ENCODE data around the gene PLN. TPM values are rescaled to one million over a fixed set of nuclear protein-coding genes. Genes with fewer than 3 reads are reported as not detected.

Gene PLN
- total and polyA plus RNA-seq, 2 experiments from 2014 or later, result 0.40 to 0.80 TPM

- 97% methylated on average over 12 of the region's 12 CpGs for WGBS (ENCODE audit: low lambda C conversion rate, missing lambda C conversion rate)
- Histone ChIP-seq H2AFZ (no peak overlapping the region), H3K79me2 (peaks cover 47% of the 10 kb centered on the region), H3K36me3 (replicated peaks; ENCODE audit: insufficient read depth, low read depth) (no peaks in the 10 kb centered on the region), H3K4me2 (peak overlapping the region; percentile 72), H3K4me1 (ENCODE audit: insufficient read depth) (peaks cover 17% of the 10 kb centered on the region), H3K9me2 (replicated peaks; ENCODE audit: insufficient read depth) (no peaks in the 10 kb centered on the region), H3K4me3 (no peak overlapping the region), H4K20me1 (ENCODE audit: insufficient read depth, poor library complexity, severe bottlenecking) (peaks cover 34% of the 10 kb centered on the region), H3K9me3 (ENCODE audit: low read depth) (no peaks in the 10 kb centered on the region), H3K27me3 (no peaks in the 10 kb centered on the region), H3K27ac (peak overlapping the region; percentile 37)
- DNase-seq (ENCODE audit: low spot score), result no peak
- TF ChIP-seq CTCF (IDR thresholded peaks at IDR 0.05; ENCODE audit: poor library complexity) (no peak), EZH2 (IDR thresholded peaks at IDR 0.05; ENCODE audit: borderline replicate concordance) (no peak), EZH2phosphoT487 (IDR thresholded peaks at IDR 0.05; ENCODE audit: low read depth, severe bottlenecking, unreplicated experiment) (no peak)
Observed at GRCh38 chr6:118578617-118579016, 30.5 kb downstream of the PLN start.

- WGBS (ENCODE audit: low lambda C conversion rate, missing lambda C conversion rate), result 69% methylated on average over 2 of the region's 2 CpGs
- H3K4me2 ChIP-seq, result peak overlapping the region; percentile 43
- H3K9me2 ChIP-seq (replicated peaks; ENCODE audit: insufficient read depth), result no peaks in the 10 kb centered on the region
- peaks cover 17% of the 10 kb centered on the region for H3K4me1 ChIP-seq (ENCODE audit: insufficient read depth)
- peaks cover 34% of the 10 kb centered on the region for H4K20me1 ChIP-seq (ENCODE audit: insufficient read depth, poor library complexity, severe bottlenecking)
- no peaks in the 10 kb centered on the region for H3K27me3 ChIP-seq
- TF ChIP-seq EZH2 (IDR thresholded peaks at IDR 0.05; ENCODE audit: borderline replicate concordance) (no peak), CTCF (IDR thresholded peaks at IDR 0.05; ENCODE audit: poor library complexity) (no peak), EZH2phosphoT487 (IDR thresholded peaks at IDR 0.05; ENCODE audit: low read depth, severe bottlenecking, unreplicated experiment) (no peak)
- H3K9me3 ChIP-seq (ENCODE audit: low read depth), result no peaks in the 10 kb centered on the region
- no peak for DNase-seq (ENCODE audit: low spot score)
- peak overlapping the region; percentile 13 for H3K27ac ChIP-seq
- peaks cover 44% of the 10 kb centered on the region for H3K79me2 ChIP-seq
- no peaks in the 10 kb centered on the region for H3K36me3 ChIP-seq (replicated peaks; ENCODE audit: insufficient read depth, low read depth)
- H2AFZ ChIP-seq, result no peak overlapping the region
- no peak overlapping the region for H3K4me3 ChIP-seq
Observed at GRCh38 chr6:118579786-118580185, 31.7 kb downstream of the PLN start.

GRCh38 chr6:118580585-118581419 is 32.7 kb downstream of the PLN start:
- H3K27ac ChIP-seq, result peak overlapping the region; percentile 46
- peak; percentile 91 for DNase-seq (ENCODE audit: low spot score)
- H3K27me3 ChIP-seq, result no peaks in the 10 kb centered on the region
- H3K4me2 ChIP-seq, result peak overlapping the region; percentile 43
- H3K4me3 ChIP-seq, result no peak overlapping the region
- peaks cover 17% of the 10 kb centered on the region for H3K4me1 ChIP-seq (ENCODE audit: insufficient read depth)
- H3K9me2 ChIP-seq (replicated peaks; ENCODE audit: insufficient read depth), result no peaks in the 10 kb centered on the region
- no peak overlapping the region for H2AFZ ChIP-seq
- peaks cover 43% of the 10 kb centered on the region for H3K79me2 ChIP-seq
- no peaks in the 10 kb centered on the region for H3K36me3 ChIP-seq (replicated peaks; ENCODE audit: insufficient read depth, low read depth)
- 53% methylated on average over 10 of the region's 10 CpGs for WGBS (ENCODE audit: low lambda C conversion rate, missing lambda C conversion rate)
- peak; percentile 82 for TF ChIP-seq CTCF (IDR thresholded peaks at IDR 0.05; ENCODE audit: poor library complexity)
- TF ChIP-seq EZH2phosphoT487 (IDR thresholded peaks at IDR 0.05; ENCODE audit: low read depth, severe bottlenecking, unreplicated experiment), result no peak
- H3K9me3 ChIP-seq (ENCODE audit: low read depth), result no peaks in the 10 kb centered on the region
- H4K20me1 ChIP-seq (ENCODE audit: insufficient read depth, poor library complexity, severe bottlenecking), result peaks cover 34% of the 10 kb centered on the region

All from hepatocyte (in vitro differentiated cells).